GM12801 (cell line): ENCODE data around the gene NECTIN4.

Source experiments
- TF ChIP-seq, protein P1 (sequence below): IDR thresholded peaks from one replicate; pipeline ENCODE4 v1.5.1; 2011; ENCODE audit warnings: control low read depth; ENCODE audit not compliant: insufficient read length; ENCODE audit errors: extremely low read depth

Gene NECTIN4

GRCh38 chr1:161117759-161118581 is 28.6 kb upstream of the NECTIN4 start, which contains the start of the genes NIT1 and PFDN2:
Gene NIT1, plus strand, starts transcription at chr1:161118105. Its CDS starts 72 bp downstream, at chr1:161118177.
Gene PFDN2, minus strand, starts transcription at chr1:161118037. Its CDS starts 11 bp downstream, at chr1:161118026.
- TF ChIP-seq, protein P1, sequence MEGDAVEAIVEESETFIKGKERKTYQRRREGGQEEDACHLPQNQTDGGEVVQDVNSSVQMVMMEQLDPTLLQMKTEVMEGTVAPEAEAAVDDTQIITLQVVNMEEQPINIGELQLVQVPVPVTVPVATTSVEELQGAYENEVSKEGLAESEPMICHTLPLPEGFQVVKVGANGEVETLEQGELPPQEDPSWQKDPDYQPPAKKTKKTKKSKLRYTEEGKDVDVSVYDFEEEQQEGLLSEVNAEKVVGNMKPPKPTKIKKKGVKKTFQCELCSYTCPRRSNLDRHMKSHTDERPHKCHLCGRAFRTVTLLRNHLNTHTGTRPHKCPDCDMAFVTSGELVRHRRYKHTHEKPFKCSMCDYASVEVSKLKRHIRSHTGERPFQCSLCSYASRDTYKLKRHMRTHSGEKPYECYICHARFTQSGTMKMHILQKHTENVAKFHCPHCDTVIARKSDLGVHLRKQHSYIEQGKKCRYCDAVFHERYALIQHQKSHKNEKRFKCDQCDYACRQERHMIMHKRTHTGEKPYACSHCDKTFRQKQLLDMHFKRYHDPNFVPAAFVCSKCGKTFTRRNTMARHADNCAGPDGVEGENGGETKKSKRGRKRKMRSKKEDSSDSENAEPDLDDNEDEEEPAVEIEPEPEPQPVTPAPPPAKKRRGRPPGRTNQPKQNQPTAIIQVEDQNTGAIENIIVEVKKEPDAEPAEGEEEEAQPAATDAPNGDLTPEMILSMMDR: no peak

- TF ChIP-seq, protein P1: no peak
Measured at GRCh38 chr1:161115132-161115711, 25.9 kb upstream of the NECTIN4 start.

DNA sequence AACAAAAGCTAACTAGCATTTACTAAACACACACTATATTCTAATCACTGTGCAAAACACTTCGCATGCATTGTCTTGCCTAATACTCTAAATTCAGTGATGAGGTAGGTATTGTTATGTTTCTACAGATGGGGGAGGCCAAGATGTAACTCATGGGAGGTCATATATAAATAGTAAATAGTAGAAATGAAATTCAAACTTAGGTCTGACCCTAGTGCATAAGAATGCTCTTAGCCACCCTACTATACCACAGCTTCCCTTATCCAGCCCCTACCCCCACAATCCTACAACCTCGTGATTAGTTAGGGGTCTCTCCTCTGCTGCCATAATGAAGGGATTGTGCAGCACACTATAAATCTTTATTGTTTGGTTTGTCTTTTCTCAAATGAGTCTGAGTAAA is 25.2 kb upstream of the NECTIN4 start:
- TF ChIP-seq, protein P1: no peak

DNA sequence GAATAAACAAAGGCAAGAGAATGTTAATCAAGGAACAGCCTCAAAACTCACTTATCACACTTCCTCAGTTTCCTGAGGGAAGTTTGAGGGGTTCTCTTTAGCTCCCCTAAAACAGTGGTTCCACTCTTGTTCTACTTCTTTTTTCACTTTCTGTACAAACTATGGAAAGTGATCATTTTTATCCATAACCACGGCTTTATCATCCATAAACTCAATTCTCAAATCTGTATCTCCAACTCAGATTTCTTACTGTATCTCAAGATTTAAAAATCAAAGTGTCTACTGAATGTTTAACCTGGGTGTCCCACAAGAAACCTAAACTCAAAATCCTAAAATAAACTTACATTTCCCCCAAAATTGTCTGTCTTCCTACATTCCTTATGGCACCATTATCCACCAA is 24.6 kb upstream of the NECTIN4 start:
- TF ChIP-seq, protein P1: no peak

DNA sequence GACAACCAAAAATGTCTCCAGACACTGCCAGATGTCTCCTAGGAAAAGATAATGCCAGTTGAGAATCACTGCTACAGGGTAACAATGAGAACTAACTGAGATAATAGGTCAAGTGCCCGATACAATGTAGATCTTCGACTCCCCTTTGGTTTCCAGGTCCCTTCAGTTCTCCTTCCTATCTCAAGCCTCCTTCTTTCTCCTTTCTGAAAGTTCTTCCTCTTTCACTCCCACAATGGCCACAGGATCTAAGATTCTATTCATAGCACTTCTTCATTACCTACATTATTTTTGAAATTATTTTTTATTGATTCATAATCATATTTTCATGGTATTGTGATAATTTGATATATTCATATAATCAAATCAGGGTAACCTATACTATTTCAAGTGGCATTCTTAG is 22.2 kb upstream of the NECTIN4 start:
- TF ChIP-seq, protein P1: no peak

DNA sequence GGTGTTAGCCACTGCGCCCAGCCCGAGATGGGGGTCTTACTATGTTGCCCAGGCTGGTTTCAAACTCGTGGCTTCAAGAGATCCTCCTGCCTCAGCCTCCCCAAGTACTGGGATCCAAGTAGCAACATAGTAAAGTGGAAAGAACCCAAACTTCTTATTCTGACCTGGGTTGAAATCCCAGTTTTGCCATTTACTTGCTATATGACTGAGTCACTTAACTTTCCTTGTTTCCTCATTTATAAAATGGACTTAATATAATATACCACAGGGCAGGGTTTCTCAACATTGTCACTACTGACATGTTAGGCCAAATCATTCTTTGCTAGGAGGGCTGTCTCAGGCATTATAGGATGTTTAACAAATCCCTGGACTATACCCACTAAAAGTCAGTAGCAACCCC is 21.8 kb upstream of the NECTIN4 start:
- TF ChIP-seq, protein P1: no peak

- TF ChIP-seq, protein P1: no peak
Measured at GRCh38 chr1:161106431-161106830, 17.1 kb upstream of the NECTIN4 start.
